Stimulated activated CD8-positive, alpha-beta memory T cell treated with anti-CD3 and anti-CD28 coated beads, Interleukin-12 subunit alpha, Interleukin-12 subunit beta, amount 100 ng/mL, for 24 hours (primary cell): Measurements from ENCODE around the gene TMEM169.

Experiments used
- DNase-seq: peaks from one replicate; pipeline ENCODE4 v3.0.0-alpha.2; 2020; ENCODE audit errors: extremely low read depth

Gene TMEM169, protein sequence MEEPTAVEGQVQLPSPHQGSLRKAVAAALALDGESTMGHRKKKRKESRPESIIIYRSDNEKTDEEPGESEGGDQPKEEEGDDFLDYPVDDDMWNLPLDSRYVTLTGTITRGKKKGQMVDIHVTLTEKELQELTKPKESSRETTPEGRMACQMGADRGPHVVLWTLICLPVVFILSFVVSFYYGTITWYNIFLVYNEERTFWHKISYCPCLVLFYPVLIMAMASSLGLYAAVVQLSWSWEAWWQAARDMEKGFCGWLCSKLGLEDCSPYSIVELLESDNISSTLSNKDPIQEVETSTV

DNA sequence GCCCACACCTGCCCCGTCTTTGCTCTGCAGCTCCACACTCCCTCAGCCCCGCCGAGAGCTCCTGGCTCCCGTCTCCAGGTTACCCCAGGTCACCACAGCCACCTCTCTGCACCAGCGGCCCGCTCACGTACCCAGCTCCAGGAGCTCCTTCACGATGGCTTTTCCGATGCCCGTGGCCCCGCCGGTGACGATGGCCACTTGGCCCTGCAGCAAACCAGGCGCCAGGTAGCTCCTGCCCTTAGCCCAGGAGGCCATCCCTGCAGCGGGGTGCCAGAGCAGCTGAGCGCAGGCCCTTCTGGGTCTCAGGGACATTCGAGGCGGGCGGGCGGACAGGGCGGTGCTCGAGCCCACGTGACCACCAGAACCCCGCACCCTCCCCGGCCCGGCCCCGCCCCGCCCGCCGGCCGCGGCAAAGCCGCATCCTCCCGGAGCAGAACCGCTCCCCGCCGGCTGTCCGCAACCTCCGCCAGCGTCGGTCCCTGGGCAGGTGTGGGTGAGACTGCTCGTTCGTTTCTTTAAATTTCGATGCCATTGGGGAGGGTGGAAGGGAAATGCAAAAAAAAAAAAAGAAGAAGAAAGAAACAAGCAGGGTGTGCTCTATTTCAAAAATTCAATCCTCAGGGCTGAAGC lies at the start of gene TMEM169, which contains the start of gene PECR:
TSS of gene TMEM169 (plus strand) at position 433 of the 630 bp plus-strand sequence. CDS start 14,045 bp downstream, outside the sequence.
TSS of gene PECR (minus strand) at position 323 of the 630 bp plus-strand sequence. CDS start at position 255, 68 bp downstream.
- DNase-seq: peak; percentile 56

- DNase-seq: no peak
Measured at GRCh38 chr2:216031960-216032689, 49.6 kb upstream of the TMEM169 start.

DNA sequence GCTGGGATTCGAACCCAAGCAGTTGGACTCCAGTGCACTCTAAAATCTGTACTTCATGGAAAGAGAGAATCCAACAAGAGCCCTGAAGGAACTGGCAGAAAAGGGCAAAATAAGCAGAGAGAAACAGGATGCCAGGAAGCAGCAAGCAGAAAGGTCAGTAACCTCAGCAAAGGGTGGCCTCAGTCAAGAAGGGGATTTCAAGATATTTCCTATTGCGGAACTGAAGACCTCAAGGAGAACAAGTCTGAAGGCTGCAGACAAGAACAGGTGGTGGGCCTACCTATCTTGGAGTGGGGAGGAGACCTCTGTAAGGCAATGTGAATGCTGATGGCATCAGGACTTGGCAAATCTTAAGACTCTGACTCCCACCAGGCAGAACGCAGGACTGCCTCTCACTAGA lies 48.3 kb upstream of the TMEM169 start:
- no peak for DNase-seq

GRCh38 chr2:216034065-216034464 lies 47.7 kb upstream of the TMEM169 start:
- DNase-seq: peak; percentile 24

GRCh38 chr2:216039918-216040317 lies 41.8 kb upstream of the TMEM169 start:
- DNase-seq: no peak

DNA sequence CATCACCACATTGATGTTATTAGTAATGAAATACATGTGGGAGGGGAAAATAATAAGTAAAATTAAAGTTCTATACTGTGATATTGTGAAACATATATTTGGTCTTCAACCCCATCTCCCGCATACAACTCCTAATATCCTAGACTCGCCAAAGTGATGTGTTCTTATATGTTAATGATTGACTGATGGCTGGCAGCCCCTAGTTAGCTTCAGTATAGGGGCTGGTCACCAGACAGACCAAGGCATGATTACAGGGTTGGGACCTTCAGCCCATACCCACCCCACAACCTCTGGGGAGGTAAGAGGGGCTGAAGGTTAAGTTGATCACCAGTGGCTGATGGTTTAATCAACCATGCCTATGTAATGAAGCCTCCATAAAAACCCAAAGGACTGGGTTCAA lies 40.3 kb upstream of the TMEM169 start:
- no peak for DNase-seq

GRCh38 chr2:216043949-216044348 lies 37.8 kb upstream of the TMEM169 start:
- no peak for DNase-seq

GRCh38 chr2:216044883-216045486 lies 36.7 kb upstream of the TMEM169 start:
- DNase-seq: no peak

- no peak for DNase-seq
Measured at GRCh38 chr2:216047397-216047796, 34.3 kb upstream of the TMEM169 start.

GRCh38 chr2:216049452-216049851 lies 32.3 kb upstream of the TMEM169 start:
- DNase-seq: no peak

DNA sequence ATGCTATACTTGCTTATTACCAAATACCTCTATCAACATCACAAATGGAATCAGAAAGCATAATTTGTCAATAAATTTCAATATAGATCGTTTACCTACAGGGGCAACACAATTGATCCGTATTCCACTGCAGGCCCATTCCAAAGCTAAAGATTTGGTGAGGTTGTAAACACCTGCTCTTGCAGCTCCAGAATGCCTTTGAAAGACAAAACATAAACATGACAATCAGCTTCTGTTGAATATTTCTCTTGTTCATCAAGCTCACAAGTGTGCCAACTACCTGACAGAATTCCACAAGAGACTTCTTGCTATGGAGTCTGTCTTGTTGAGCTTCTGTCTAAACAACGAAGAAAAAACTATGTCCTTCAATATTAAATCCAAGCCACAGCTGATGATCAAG lies 30.4 kb upstream of the TMEM169 start:
- DNase-seq: no peak

DNA sequence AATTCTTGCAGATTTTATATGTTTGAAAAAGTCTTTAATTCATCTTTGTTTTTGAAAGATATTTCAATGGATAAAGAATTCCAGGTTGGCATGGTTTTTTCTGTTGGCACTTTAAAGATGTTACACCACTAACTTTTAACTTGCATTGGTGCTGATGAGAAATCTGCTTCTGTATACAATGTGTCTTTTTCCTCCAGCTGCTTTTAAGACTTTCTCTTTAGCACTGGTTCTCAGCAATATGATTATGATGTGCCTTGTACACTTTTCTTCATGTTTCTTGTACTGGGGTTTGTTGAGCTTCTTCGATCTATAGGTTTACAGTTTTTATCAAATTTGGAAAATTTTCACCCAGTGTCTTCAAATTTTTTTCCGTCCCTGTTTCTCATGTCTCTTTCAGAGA lies 29.3 kb upstream of the TMEM169 start:
- DNase-seq: no peak

- DNase-seq: no peak
Measured at GRCh38 chr2:216055680-216056079, 26.0 kb upstream of the TMEM169 start.

DNA sequence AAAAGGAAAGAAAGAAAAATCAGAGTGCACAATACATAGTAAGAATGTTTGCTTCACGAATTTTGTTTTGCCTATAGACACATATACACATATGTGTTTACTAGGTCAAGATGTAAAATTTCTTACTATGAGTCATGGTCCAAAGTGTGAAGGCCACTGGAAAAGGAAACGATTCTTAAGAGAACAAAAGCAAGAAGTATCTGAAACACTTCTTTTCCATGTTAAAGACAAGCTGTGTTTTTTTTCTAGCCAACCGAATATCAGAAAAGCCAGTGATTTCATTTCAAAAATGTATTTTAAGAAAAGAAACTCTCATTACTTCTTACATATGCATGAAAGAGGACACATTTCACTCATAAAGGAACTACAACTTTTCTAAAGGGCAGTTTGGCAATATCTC lies 25.0 kb upstream of the TMEM169 start:
- DNase-seq: no peak

- no peak for DNase-seq
Measured at GRCh38 chr2:216057688-216058193, 24.0 kb upstream of the TMEM169 start.

DNA sequence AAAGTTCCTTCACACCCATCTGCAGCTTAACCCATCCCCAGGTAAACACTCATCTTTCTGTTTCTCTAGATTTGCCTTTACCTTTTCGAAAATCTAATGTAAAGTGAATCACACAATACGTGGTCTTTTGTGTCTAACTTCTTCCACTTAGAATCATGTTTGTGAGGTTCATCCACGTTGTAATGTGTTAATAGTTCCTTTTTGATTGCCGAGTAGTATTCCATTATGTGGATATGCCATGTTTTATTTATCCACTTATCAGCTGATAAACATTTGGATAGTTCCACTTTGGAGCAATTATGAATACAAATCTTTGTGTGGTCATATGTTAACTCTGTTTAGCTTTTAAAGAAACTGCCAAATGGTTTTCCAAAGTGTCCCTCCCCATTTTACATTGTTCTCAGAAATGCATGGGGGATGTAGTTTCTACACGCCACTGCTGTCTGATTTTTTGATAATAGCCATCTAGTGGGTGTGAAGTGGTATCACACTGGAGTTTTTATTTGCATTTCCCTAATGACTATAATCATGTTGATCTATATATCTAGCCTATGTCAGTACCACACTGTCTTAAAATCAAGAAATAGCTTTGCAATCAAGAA lies 22.4 kb upstream of the TMEM169 start:
- no peak for DNase-seq

- DNase-seq: no peak
Measured at GRCh38 chr2:216064014-216064630, 17.6 kb upstream of the TMEM169 start.

GRCh38 chr2:216064665-216065064 lies 17.1 kb upstream of the TMEM169 start:
- DNase-seq: no peak

DNA sequence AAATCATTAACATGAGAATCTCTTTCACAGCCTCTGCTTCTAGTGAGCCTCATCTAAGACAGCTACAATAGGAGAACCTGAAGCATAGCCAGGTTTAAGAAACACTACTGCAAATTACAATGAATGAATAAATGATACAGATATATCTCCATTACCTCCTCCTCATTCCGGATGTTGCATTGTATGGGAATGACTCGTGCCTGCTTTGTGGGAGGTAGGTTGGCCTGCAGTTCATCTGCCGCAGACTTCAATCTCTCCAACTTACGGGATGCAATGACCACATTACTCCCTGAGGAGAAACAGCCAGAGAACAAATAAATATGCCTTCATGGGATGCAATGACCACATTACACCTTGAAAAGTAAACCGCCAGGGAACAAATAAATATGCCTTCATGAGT lies 15.5 kb upstream of the TMEM169 start:
- DNase-seq: no peak

DNA sequence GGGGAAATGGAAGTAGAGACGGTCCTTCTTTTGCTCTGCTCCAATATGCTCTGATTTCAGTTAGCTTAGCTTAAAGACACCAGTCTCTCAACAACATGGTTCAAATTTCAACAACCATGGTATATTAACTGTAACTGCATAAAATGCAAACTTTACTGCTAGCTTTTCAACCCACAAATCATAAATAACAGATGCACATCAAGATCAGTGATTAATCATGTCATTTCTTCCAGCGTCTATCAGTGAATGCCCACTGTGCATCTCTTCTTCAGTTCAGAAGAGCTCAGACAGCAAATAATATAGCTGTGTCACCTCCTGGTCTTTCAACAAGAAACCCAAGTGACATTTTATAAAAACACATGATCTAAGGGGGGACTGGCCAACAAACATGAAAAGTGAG lies 12.7 kb upstream of the TMEM169 start:
- no peak for DNase-seq

- DNase-seq: no peak
Measured at GRCh38 chr2:216070195-216070594, 11.5 kb upstream of the TMEM169 start.
